Dedifferentiated amniotic fluid mesenchymal stem cell (primary cell): ENCODE results near the gene NRN1L.
A peak's percentile ranks its signal among the peaks of the same experiment; 100 is the strongest.

Experiments used
- DNase-seq: peaks from one replicate; pipeline ENCODE4 v3.0.0-alpha.2; 2016; ENCODE audit errors: extremely low spot score

The NRN1L gene

GRCh38 chr16:67935402-67936123 is 50.9 kb downstream of the NRN1L start:
- DNase-seq: peak; percentile 81
